Measurements from ENCODE around the gene CHSY1.

- TF ChIP-seq SMC3 (IDR thresholded peaks at IDR 0.05) (no peak), USF2 (IDR thresholded peaks at IDR 0.05) (no peak), EP300 (IDR thresholded peaks at IDR 0.05) (no peak), POLR2A (IDR thresholded peaks at IDR 0.05; ENCODE audit: low read length) (no peak), JUN (IDR thresholded peaks at IDR 0.05) (no peak), KDM5A (IDR thresholded peaks at IDR 0.05) (no peak), ZNF302 (CRISPR knock-in tag; IDR thresholded peaks at IDR 0.05) (no peak), REST (IDR thresholded peaks at IDR 0.05) (no peak)
- TF ChIP-seq, protein P1, sequence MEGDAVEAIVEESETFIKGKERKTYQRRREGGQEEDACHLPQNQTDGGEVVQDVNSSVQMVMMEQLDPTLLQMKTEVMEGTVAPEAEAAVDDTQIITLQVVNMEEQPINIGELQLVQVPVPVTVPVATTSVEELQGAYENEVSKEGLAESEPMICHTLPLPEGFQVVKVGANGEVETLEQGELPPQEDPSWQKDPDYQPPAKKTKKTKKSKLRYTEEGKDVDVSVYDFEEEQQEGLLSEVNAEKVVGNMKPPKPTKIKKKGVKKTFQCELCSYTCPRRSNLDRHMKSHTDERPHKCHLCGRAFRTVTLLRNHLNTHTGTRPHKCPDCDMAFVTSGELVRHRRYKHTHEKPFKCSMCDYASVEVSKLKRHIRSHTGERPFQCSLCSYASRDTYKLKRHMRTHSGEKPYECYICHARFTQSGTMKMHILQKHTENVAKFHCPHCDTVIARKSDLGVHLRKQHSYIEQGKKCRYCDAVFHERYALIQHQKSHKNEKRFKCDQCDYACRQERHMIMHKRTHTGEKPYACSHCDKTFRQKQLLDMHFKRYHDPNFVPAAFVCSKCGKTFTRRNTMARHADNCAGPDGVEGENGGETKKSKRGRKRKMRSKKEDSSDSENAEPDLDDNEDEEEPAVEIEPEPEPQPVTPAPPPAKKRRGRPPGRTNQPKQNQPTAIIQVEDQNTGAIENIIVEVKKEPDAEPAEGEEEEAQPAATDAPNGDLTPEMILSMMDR (IDR thresholded peaks at IDR 0.05): no peak
- TF ChIP-seq, protein P2, sequence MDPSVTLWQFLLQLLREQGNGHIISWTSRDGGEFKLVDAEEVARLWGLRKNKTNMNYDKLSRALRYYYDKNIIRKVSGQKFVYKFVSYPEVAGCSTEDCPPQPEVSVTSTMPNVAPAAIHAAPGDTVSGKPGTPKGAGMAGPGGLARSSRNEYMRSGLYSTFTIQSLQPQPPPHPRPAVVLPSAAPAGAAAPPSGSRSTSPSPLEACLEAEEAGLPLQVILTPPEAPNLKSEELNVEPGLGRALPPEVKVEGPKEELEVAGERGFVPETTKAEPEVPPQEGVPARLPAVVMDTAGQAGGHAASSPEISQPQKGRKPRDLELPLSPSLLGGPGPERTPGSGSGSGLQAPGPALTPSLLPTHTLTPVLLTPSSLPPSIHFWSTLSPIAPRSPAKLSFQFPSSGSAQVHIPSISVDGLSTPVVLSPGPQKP (IDR thresholded peaks at IDR 0.05; ENCODE audit: low read depth, low read length): no peak
- TF ChIP-seq, protein P3, sequence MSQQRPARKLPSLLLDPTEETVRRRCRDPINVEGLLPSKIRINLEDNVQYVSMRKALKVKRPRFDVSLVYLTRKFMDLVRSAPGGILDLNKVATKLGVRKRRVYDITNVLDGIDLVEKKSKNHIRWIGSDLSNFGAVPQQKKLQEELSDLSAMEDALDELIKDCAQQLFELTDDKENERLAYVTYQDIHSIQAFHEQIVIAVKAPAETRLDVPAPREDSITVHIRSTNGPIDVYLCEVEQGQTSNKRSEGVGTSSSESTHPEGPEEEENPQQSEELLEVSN (IDR thresholded peaks at IDR 0.05; ENCODE audit: borderline replicate concordance, low read depth): no peak
These were observed 78.4 kb downstream of the CHSY1 start for GRCh38 chr15:101173233-101174119.

Data from A549 (cell line).